Bronchial epithelial cell (primary cell): ENCODE data around the gene MPHOSPH6. TPM values are rescaled to one million over a fixed set of nuclear protein-coding genes. Genes with fewer than 3 reads are reported as not detected.
A peak's percentile ranks its signal among the peaks of the same experiment; 100 is the strongest.

Experiments used
- DNase-seq: peaks from one replicate; pipeline ENCODE4 v3.0.0-alpha.2; 2010; ENCODE audit warnings: low read depth
- FAIRE-seq: peaks from 2 replicates; lab custom pipeline; 2011; peaks lifted over from hg19 to GRCh38; lab: Jason Lieb, UNC
- H3K27me3 ChIP-seq: 2 replicates; pipeline ENCODE4 v1.5.1; 2011; ENCODE audit warnings: low read length; ENCODE audit not compliant: control insufficient read depth, insufficient read depth
- H3K36me3 ChIP-seq: 2 replicates; pipeline ENCODE4 v1.5.1; 2011; ENCODE audit warnings: low read length; ENCODE audit not compliant: control insufficient read depth, insufficient read depth
- H3K4me3 ChIP-seq: 2 replicates; pipeline ENCODE4 v1.5.1; 2011; ENCODE audit warnings: mild to moderate bottlenecking, low read depth, low read length, control low read depth
- total RNA-seq: library from RNA; depleted of rRNA; stranded (reverse); fragments of >200 nt; gene quantifications from 2 replicates; pipeline ENCODE4 v1.2.1, GENCODE V29; 2014
- TF ChIP-seq, protein P1 (sequence below): IDR thresholded peaks from 2 replicates; pipeline ENCODE4 v1.5.1; 2011; ENCODE audit warnings: mild to moderate bottlenecking, moderate library complexity, low read length, control low read depth, inconsistent platforms; ENCODE audit not compliant: insufficient read depth, severe bottlenecking

Gene MPHOSPH6
- total RNA-seq, 1 donor from 2014 or later: 91.9 TPM

GRCh38 chr16:82199209-82199608, 29.2 kb upstream of the MPHOSPH6 start:
- DNase-seq (no peak), FAIRE-seq (no peak)
- Histone ChIP-seq H3K4me3 (no peak overlapping the region), H3K36me3 (no peaks in the 10 kb centered on the region), H3K27me3 (no peaks in the 10 kb centered on the region)
- TF ChIP-seq, protein P1, sequence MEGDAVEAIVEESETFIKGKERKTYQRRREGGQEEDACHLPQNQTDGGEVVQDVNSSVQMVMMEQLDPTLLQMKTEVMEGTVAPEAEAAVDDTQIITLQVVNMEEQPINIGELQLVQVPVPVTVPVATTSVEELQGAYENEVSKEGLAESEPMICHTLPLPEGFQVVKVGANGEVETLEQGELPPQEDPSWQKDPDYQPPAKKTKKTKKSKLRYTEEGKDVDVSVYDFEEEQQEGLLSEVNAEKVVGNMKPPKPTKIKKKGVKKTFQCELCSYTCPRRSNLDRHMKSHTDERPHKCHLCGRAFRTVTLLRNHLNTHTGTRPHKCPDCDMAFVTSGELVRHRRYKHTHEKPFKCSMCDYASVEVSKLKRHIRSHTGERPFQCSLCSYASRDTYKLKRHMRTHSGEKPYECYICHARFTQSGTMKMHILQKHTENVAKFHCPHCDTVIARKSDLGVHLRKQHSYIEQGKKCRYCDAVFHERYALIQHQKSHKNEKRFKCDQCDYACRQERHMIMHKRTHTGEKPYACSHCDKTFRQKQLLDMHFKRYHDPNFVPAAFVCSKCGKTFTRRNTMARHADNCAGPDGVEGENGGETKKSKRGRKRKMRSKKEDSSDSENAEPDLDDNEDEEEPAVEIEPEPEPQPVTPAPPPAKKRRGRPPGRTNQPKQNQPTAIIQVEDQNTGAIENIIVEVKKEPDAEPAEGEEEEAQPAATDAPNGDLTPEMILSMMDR: no peak

DNA sequence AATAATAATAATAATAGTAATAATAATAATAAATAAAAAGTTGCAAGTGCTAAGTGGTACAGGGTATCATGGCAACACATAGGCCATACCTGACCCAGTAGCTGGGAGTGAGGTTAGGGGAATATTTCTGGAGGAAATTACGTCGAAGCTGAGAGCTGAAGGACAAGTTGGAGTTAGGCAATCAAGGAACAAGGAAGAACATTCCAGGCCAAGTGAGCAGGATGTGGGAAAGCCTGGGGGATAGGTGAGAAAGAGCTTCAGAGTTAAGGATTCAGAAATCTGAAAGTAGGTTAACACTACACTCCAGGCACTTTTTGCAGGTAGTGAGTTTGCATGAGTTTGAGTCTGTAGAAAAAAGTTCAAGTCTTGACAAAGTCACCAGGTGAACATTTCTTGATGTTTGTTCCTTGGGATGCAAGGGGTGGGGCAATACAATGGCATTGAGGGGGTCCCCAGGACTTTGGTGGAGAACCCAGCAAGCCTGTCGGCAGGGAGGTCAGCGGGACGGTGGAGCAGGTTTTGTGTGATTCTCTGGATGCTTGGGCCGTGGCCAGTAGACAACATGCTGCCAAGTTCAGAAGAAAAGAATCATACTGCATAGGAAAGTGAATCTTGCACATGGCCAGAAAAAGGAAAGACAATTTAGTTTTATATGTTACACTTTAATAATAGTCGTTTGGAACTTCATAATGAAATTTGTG, 27.7 kb upstream of the MPHOSPH6 start:
- no peaks in the 10 kb centered on the region for H3K27me3 ChIP-seq
- peak; percentile 95 for FAIRE-seq
- peak; percentile 96 for DNase-seq
- no peak overlapping the region for H3K4me3 ChIP-seq
- TF ChIP-seq, protein P1: no peak
- H3K36me3 ChIP-seq: no peaks in the 10 kb centered on the region

GRCh38 chr16:82195917-82196494, 26.0 kb upstream of the MPHOSPH6 start:
- Histone ChIP-seq H3K4me3 (no peak overlapping the region), H3K36me3 (no peaks in the 10 kb centered on the region), H3K27me3 (no peaks in the 10 kb centered on the region)
- FAIRE-seq (no peak), DNase-seq (no peak)
- TF ChIP-seq, protein P1: no peak

DNA sequence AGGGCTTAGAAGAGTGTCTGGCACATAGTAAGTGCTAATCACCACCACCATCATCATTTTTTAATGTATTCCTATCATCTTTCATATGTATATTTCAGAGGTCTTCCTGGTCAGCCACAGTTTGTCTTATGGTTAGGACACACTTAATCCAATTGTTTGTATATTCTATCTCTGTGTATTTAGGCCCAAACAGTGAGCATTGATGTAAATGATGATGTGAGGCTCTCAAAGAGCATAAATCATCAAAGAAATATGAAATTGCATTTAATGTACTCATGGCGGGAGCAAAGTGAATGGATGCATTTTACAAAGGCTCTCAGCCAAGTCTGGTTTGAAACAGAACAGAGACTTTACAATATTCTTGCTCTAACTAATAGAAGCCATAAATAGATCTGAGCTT, 24.1 kb upstream of the MPHOSPH6 start:
- H3K4me3 ChIP-seq: no peak overlapping the region
- no peak for FAIRE-seq
- TF ChIP-seq, protein P1: no peak
- no peaks in the 10 kb centered on the region for H3K27me3 ChIP-seq
- DNase-seq: no peak
- no peaks in the 10 kb centered on the region for H3K36me3 ChIP-seq

GRCh38 chr16:82192665-82193064, 22.6 kb upstream of the MPHOSPH6 start:
- FAIRE-seq: peak; percentile 23
- H3K4me3 ChIP-seq: no peak overlapping the region
- TF ChIP-seq, protein P1: no peak
- DNase-seq: peak; percentile 94
- H3K27me3 ChIP-seq: no peaks in the 10 kb centered on the region
- H3K36me3 ChIP-seq: no peaks in the 10 kb centered on the region
